OCI-LY7 (cell line): ENCODE data around the gene IL25. TPM values are rescaled to one million over a fixed set of nuclear protein-coding genes. Genes with fewer than 3 reads are reported as not detected.

Source experiments
- BruUV-seq: library from RNA; stranded (reverse); fragments of 400-500 nt; replicated peaks from 2 replicates; lab custom pipeline; 2021; lab: Mats Ljungman, UMichigan
- CTCF ChIA-PET: fragments of 300-600 bp; sonication (Branson Sonifier 250); formaldehyde crosslinking; loops from one replicate; lab custom pipeline; 2022; ENCODE audit warnings: antibody characterized with exemption; ENCODE audit not compliant: unreplicated experiment; lab: Charles Lee
- POLR2A ChIA-PET: fragments of 300-600 bp; sonication (Branson Sonifier 250); formaldehyde crosslinking; loops from one replicate; lab custom pipeline; 2022; ENCODE audit warnings: antibody characterized with exemption; lab: Charles Lee
- DNase-seq: peaks from one replicate; pipeline ENCODE4 v3.0.0-alpha.2; 2015; ENCODE audit warnings: low spot score
- H2AFZ ChIP-seq: fragments of 200-600 bp; sonication (generic), shearing (Covaris generic); 2 replicates; pipeline ENCODE4 v1.6.1; 2014; ENCODE audit warnings: mild to moderate bottlenecking, antibody characterized with exemption, low read length, moderate library complexity
- H3K27ac ChIP-seq: fragments of 200-600 bp; sonication (generic); 2 replicates; pipeline ENCODE4 v1.5.1; 2014; ENCODE audit warnings: mixed run types, low read depth, mild to moderate bottlenecking, moderate library complexity, low read length, inconsistent platforms; ENCODE audit not compliant: poor library complexity, severe bottlenecking
- H3K36me3 ChIP-seq: fragments of 200-600 bp; sonication (generic); 2 replicates; pipeline ENCODE4 v1.6.1; 2014; ENCODE audit warnings: mild to moderate bottlenecking, antibody characterized with exemption, low read length, moderate library complexity, mixed read lengths; ENCODE audit not compliant: insufficient read depth
- H3K4me1 ChIP-seq: fragments of 200-600 bp; sonication (generic); 2 replicates; pipeline ENCODE4 v1.5.1; 2014; ENCODE audit warnings: mild to moderate bottlenecking, low read length; ENCODE audit not compliant: insufficient read depth, poor library complexity, severe bottlenecking
- H3K4me2 ChIP-seq: fragments of 200-600 bp; sonication (generic); 2 replicates; pipeline ENCODE4 v1.6.1; 2014; ENCODE audit warnings: mild to moderate bottlenecking, low read length
- H3K4me3 ChIP-seq: fragments of 200-600 bp; sonication (generic); 2 replicates; pipeline ENCODE4 v1.5.1; 2014; ENCODE audit warnings: mild to moderate bottlenecking, low read depth, low read length; ENCODE audit not compliant: poor library complexity, severe bottlenecking
- H3K79me2 ChIP-seq: fragments of 200-600 bp; sonication (generic); 2 replicates; pipeline ENCODE4 v1.6.1; 2016; ENCODE audit warnings: low read depth, mild to moderate bottlenecking, low read length, moderate library complexity, mixed read lengths; ENCODE audit not compliant: insufficient read depth
- H3K9me2 ChIP-seq: fragments of 200-600 bp; sonication (generic); 2 replicates; pipeline ENCODE4 v1.6.1; 2016; ENCODE audit warnings: mild to moderate bottlenecking, low read length, mixed read lengths; ENCODE audit not compliant: insufficient read depth
- H3K9me3 ChIP-seq: fragments of 200-600 bp; sonication (generic); 2 replicates; pipeline ENCODE4 v1.6.1; 2014; ENCODE audit warnings: mild to moderate bottlenecking, mixed run types, low read length, mixed read lengths
- H4K20me1 ChIP-seq: fragments of 200-600 bp; sonication (generic); 2 replicates; pipeline ENCODE4 v1.6.1; 2014; ENCODE audit warnings: mild to moderate bottlenecking, antibody characterized with exemption, low read length, moderate library complexity, mixed read lengths; ENCODE audit not compliant: insufficient read depth
- EZH2phosphoT487 ChIP-seq: fragments of 200-600 bp; sonication (generic); IDR thresholded peaks from 2 replicates; pipeline ENCODE4 v1.6.1; 2018; ENCODE audit warnings: low read depth, borderline replicate concordance, mild to moderate bottlenecking, mixed run types, antibody characterized with exemption, low read length, moderate library complexity, mixed read lengths
- intact Hi-C: fragments of 100-400 bp; cut with micrococcal nuclease; formaldehyde crosslinking; loops from one replicate; pipeline ENCODE4 v1.10.0; 2022; ENCODE audit not compliant: unreplicated experiment
- total RNA-seq, 2 experiments: library from RNA; depleted of rRNA in 1 of 2; stranded (reverse); fragments of >200 nt in 1 of 2; shearing (Covaris generic) in 1 of 2; gene quantifications; 2 replicates each; pipeline ENCODE4 v1.2.3, GENCODE V29; 2014 to 2022
- TF ChIP-seq, protein P1 (sequence below): fragments of 200-600 bp; sonication (generic); conservative IDR thresholded peaks from 2 replicates; pipeline ENCODE4 v1.5.1; 2014; ENCODE audit warnings: mild to moderate bottlenecking, antibody characterized with exemption, low read length, moderate library complexity, mixed read lengths

Gene IL25
- total RNA-seq, 2 experiments from 2014 or later = not detected

DNA sequence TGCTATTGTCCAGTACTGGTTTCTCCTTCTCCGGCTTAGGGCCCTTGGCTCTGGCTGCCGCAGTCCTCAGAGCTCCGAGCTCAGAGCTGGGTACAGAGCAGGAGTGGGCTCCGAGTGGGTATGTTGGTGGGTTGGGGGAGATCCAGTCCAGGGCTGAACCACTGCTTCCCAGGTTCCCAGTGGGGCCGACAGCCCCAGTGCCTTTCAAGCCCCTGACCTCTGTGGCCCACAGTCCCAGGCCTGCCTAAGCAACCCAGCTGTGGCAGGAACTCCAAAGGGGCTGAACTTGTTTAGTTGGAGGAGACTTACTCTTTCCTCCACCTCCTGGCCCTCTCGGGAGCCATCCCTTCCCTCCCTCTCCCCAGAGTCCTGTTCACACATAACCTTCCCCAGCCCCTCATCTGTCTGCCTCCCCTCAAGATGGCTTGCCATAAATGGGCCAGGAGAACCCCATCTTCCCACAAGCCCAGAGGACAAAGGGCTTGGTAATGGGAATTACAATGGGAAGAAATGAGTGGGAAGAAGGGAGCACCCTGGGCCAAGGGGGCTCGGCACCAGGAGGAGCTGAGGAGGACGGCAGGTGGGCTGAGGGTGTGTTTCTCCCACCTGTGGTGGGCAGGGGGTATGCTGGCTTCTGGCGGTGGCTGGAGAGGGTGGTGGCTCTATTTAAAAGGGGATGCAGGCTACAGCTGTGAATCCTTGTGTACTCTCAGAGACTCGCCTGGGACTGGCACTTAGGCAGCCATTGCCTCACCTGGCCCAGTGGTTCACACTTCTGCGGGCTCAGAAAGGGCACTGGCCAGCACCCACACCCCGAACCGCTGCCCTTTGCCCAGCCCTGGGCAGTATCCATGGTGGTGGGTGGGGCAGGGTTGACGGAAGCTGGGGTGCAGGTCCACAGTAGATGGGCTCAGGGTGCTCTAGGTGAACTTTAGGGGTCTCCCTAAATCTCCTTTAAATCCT is 39.2 kb downstream of the IL25 start:
- intact Hi-C loops = no loop called here
- ChIA-PET CTCF (no interaction called here), POLR2A (no interaction called here)
- Histone ChIP-seq H3K4me3 (no peak overlapping the region), H3K4me1 (no peaks in the 10 kb centered on the region), H3K36me3 (no peaks in the 10 kb centered on the region), H3K9me2 (no peaks in the 10 kb centered on the region), H3K27ac (no peak overlapping the region), H3K79me2 (no peaks in the 10 kb centered on the region), H4K20me1 (no peaks in the 10 kb centered on the region), H3K9me3 (no peaks in the 10 kb centered on the region), H2AFZ (no peak overlapping the region), H3K4me2 (no peak overlapping the region)
- BruUV-seq = no TSS peak
- TF ChIP-seq, protein P1, sequence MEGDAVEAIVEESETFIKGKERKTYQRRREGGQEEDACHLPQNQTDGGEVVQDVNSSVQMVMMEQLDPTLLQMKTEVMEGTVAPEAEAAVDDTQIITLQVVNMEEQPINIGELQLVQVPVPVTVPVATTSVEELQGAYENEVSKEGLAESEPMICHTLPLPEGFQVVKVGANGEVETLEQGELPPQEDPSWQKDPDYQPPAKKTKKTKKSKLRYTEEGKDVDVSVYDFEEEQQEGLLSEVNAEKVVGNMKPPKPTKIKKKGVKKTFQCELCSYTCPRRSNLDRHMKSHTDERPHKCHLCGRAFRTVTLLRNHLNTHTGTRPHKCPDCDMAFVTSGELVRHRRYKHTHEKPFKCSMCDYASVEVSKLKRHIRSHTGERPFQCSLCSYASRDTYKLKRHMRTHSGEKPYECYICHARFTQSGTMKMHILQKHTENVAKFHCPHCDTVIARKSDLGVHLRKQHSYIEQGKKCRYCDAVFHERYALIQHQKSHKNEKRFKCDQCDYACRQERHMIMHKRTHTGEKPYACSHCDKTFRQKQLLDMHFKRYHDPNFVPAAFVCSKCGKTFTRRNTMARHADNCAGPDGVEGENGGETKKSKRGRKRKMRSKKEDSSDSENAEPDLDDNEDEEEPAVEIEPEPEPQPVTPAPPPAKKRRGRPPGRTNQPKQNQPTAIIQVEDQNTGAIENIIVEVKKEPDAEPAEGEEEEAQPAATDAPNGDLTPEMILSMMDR = no peak
- TF ChIP-seq EZH2phosphoT487 = no peak
- no peak for DNase-seq

- no peaks in the 10 kb centered on the region for H3K4me1 ChIP-seq
- no peak overlapping the region for H3K4me2 ChIP-seq
- ChIA-PET POLR2A (interaction anchor here (0.6 kb wide), 1 partner anchor 27 kb away, joined by 3 read pairs; no protein-coding TSS in a partner anchor), CTCF (no interaction called here)
- no peak for DNase-seq
- no peak overlapping the region for H3K4me3 ChIP-seq
- H3K9me3 ChIP-seq = no peaks in the 10 kb centered on the region
- no peak overlapping the region for H3K27ac ChIP-seq
- no peaks in the 10 kb centered on the region for H4K20me1 ChIP-seq
- H2AFZ ChIP-seq = no peak overlapping the region
- no TSS peak for BruUV-seq
- intact Hi-C loops = no loop called here
- H3K9me2 ChIP-seq = no peaks in the 10 kb centered on the region
- no peaks in the 10 kb centered on the region for H3K79me2 ChIP-seq
- TF ChIP-seq, protein P1 = no peak
- TF ChIP-seq EZH2phosphoT487 = no peak
- H3K36me3 ChIP-seq = no peaks in the 10 kb centered on the region
These were observed 41.1 kb downstream of the IL25 start for GRCh38 chr14:23413681-23414080.

DNA sequence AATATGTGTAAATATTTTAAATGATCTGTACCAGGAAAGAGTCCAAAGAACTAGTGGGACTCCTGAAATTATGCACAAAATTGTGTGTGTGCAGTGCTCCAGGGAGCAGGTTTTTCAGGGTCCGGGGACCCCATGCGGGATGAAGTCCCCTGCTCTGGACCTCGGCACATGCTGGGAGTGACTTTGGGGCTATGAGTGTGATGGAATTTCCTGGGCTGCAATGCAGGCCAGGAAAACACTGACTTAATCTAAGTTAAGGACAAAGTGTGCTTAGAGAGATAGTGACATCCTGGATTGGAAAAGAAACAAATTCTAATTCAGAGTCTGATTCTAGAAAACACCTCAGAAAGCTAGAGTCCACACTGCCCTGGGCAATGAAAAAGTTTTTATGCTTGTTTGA is 41.6 kb downstream of the IL25 start:
- no peaks in the 10 kb centered on the region for H3K9me2 ChIP-seq
- no peak overlapping the region for H3K27ac ChIP-seq
- no peaks in the 10 kb centered on the region for H3K9me3 ChIP-seq
- TF ChIP-seq EZH2phosphoT487 = no peak
- TF ChIP-seq, protein P1 = no peak
- no peak overlapping the region for H3K4me3 ChIP-seq
- no TSS peak for BruUV-seq
- no peak overlapping the region for H3K4me2 ChIP-seq
- H3K4me1 ChIP-seq = no peaks in the 10 kb centered on the region
- POLR2A ChIA-PET = no interaction called here
- DNase-seq = no peak
- H3K36me3 ChIP-seq = no peaks in the 10 kb centered on the region
- intact Hi-C loops = no loop called here
- CTCF ChIA-PET = no interaction called here
- no peaks in the 10 kb centered on the region for H4K20me1 ChIP-seq
- no peak overlapping the region for H2AFZ ChIP-seq
- no peaks in the 10 kb centered on the region for H3K79me2 ChIP-seq
